ENCODE data around the gene LRRC37A3. TPM values are rescaled to one million over a fixed set of nuclear protein-coding genes. Genes with fewer than 3 reads are reported as not detected.
"Not testable (repeated sequence)": the region's sequence is repeated elsewhere in the genome, so short reads cannot be mapped to it uniquely, and the experiment has no call there.

Gene LRRC37A3
- total RNA-seq, 1 donor from 2014 or later = 8.9 TPM

GRCh38 chr17:64927444-64927843, 8.2 kb upstream of the LRRC37A3 start:
- peak; percentile 96 for ATAC-seq
- not testable (repeated sequence) for H3K4me3 ChIP-seq

GRCh38 chr17:64926430-64926829, 7.2 kb upstream of the LRRC37A3 start:
- intact Hi-C loops (cut with DNase I); H3K27me3 ChIP-seq; DNase-seq; H3K27ac ChIP-seq; H3K4me1 ChIP-seq; H3K9me3 ChIP-seq; H3K36me3 ChIP-seq; H3K4me3 ChIP-seq; ATAC-seq: not testable (repeated sequence)

More at GRCh38 chr17:64927444-64927843, 8.2 kb upstream of the LRRC37A3 start:
- H3K9me3 ChIP-seq; H3K4me1 ChIP-seq; intact Hi-C loops (cut with DNase I); H3K36me3 ChIP-seq; H3K27ac ChIP-seq; H3K27me3 ChIP-seq; DNase-seq: not testable (repeated sequence)
- TF ChIP-seq CTCF (IDR thresholded peaks at IDR 0.05) = peak; percentile 65

DNA sequence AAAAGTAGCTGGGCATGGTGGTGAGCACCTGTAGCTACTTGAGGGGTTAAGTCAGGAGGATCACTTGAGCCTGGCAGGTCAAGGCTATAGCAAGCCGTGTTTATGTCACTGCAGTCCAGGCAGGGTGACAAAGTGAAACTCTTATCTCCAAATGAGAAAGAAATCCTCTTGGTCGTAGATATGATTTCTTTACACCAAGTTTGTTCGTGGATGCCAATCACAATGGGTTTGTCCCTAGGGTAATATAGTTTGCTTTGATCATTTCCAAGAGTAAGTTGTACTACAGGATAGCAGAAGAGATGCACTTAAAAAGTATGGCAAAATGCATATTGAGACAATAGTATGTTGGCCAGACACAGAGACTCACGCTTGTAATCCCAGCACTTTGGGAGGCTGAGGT, 6.0 kb upstream of the LRRC37A3 start:
- ATAC-seq; H3K36me3 ChIP-seq; DNase-seq; H3K27me3 ChIP-seq; intact Hi-C loops (cut with DNase I); H3K4me1 ChIP-seq; H3K27ac ChIP-seq; H3K4me3 ChIP-seq; H3K9me3 ChIP-seq: not testable (repeated sequence)

- H3K9me3 ChIP-seq; intact Hi-C loops (cut with DNase I); H3K4me3 ChIP-seq; H3K27me3 ChIP-seq; H3K4me1 ChIP-seq; ATAC-seq; DNase-seq; H3K36me3 ChIP-seq: not testable (repeated sequence)
- H3K27ac ChIP-seq = peak overlapping the region; percentile 8
These were observed 3.8 kb upstream of the LRRC37A3 start for GRCh38 chr17:64923051-64923568.

GRCh38 chr17:64920419-64921172, 1.3 kb upstream of the LRRC37A3 start:
- intact Hi-C loops (cut with DNase I) = no loop called here
- Histone ChIP-seq H3K4me3 (no peak overlapping the region), H3K36me3 (no peaks in the 10 kb centered on the region), H3K4me1 (no peaks in the 10 kb centered on the region), H3K27ac (no peak overlapping the region), H3K27me3 (no peaks in the 10 kb centered on the region), H3K9me3 (no peaks in the 10 kb centered on the region)
- no peak for TF ChIP-seq CTCF (IDR thresholded peaks at IDR 0.05)
- ATAC-seq = no peak
- DNase-seq = no peak

GRCh38 chr17:64920026-64920418, 744 bp upstream of the LRRC37A3 start:
- no peak for ATAC-seq

DNA sequence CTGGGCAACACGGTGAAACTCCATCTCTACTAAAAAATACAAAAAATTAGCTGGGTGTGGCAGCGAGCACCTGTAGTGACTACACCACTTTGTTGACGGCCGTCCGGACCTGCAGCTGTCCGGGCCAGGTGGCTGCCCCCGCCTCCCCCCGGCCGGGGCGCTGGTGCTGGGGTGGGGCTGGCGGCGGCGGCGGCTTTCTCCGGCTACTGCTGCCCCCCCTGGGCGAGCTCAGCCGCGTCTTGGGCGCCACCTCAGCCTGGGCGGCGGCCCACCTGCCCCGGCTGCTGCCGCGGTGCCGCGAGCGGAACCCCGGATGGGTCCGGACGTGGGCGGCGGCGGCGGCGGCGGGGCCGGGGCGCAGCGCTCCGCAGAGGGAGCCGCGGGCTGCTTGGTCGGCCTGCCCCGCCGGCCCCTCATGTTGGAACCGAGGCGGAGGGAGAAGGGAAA, 413 bp downstream of the LRRC37A3 start:
- H3K4me1 ChIP-seq; H3K36me3 ChIP-seq; H3K27me3 ChIP-seq; intact Hi-C loops (cut with DNase I); H3K9me3 ChIP-seq: not testable (repeated sequence)
- Histone ChIP-seq H3K27ac (peak overlapping the region; percentile 93), H3K4me3 (peak overlapping the region; percentile 67)
- peak; percentile 78 for ATAC-seq
- peak; percentile 86 for DNase-seq

More at GRCh38 chr17:64920026-64920418, 744 bp upstream of the LRRC37A3 start:
- no peak for DNase-seq
- Histone ChIP-seq H3K27ac (peak overlapping the region; percentile 93), H3K4me1 (no peaks in the 10 kb centered on the region), H3K27me3 (no peaks in the 10 kb centered on the region), H3K4me3 (peak overlapping the region; percentile 67), H3K36me3 (no peaks in the 10 kb centered on the region), H3K9me3 (no peaks in the 10 kb centered on the region)
- TF ChIP-seq CTCF (IDR thresholded peaks at IDR 0.05) = no peak
- intact Hi-C loops (cut with DNase I) = no loop called here

- H3K27me3 ChIP-seq; H3K4me1 ChIP-seq; H3K36me3 ChIP-seq; intact Hi-C loops (cut with DNase I); ATAC-seq; DNase-seq; H3K4me3 ChIP-seq; H3K27ac ChIP-seq; H3K9me3 ChIP-seq: not testable (repeated sequence)
These were observed 1.7 kb downstream of the LRRC37A3 start for GRCh38 chr17:64917540-64917939.

GRCh38 chr17:64915244-64915643, 4.0 kb downstream of the LRRC37A3 start:
- DNase-seq; intact Hi-C loops (cut with DNase I): not testable (repeated sequence)

DNA sequence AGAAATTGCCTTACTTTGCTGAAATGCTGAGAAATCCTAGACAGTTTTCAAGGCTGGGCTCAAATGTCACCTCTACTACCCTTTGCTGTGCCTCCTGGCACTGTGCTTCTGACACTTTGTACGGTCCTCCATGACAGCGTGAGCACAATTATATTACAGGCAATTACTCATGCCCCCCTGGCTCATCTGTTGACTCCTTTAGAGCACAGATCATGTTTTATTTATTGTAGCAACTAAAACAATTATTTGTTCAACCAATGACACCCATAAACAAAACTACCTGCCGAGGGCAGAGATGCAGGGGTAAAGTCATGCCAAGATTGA, 9.1 kb downstream of the LRRC37A3 start:
- DNase-seq; H3K4me3 ChIP-seq; H3K9me3 ChIP-seq; intact Hi-C loops (cut with DNase I); H3K4me1 ChIP-seq; H3K36me3 ChIP-seq; H3K27ac ChIP-seq; H3K27me3 ChIP-seq; ATAC-seq: not testable (repeated sequence)

More at GRCh38 chr17:64915244-64915643, 4.0 kb downstream of the LRRC37A3 start:
- H3K4me3 ChIP-seq, H3K27ac ChIP-seq, H3K9me3 ChIP-seq, ATAC-seq, H3K36me3 ChIP-seq, H3K4me1 ChIP-seq, H3K27me3 ChIP-seq: not testable (repeated sequence)

DNA sequence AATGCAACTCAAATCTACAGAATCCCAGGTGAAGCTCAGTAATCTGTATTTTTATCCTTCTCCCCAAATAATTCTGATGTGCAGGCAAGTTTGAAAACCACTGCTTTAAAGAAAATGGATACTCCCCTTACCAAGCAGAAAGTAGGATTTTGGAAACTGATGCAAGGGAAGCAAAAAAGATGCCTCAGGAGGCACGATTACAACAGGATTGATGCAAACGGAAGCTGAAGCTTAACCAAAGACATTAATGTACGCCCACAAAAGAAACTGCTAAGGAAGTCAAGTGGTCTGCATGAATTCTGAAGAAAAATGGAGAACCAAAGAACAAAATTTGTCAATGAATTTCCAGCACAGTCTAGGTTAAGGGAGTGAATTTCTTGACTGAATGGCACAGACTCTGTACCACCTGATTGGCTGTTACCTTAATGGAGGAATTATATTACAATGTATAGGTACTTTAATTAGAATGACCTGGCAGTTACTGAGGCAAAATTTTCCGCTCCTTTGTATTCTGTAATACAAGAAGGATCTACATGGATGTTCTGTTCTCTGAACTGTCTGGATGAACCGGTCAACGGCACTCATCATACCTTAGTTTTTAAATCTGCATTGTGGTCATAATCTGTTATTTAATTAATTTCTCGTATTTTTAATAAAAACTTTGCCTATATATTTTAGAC, 9.6 kb downstream of the LRRC37A3 start:
- H3K36me3 ChIP-seq; DNase-seq; ATAC-seq; H3K4me1 ChIP-seq; H3K4me3 ChIP-seq; H3K9me3 ChIP-seq; intact Hi-C loops (cut with DNase I); H3K27ac ChIP-seq; H3K27me3 ChIP-seq: not testable (repeated sequence)
